ENCODE measurements around the gene ECE1. TPM values are rescaled to one million over a fixed set of nuclear protein-coding genes. Genes with fewer than 3 reads are reported as not detected.
"Not testable (repeated sequence)": the region's sequence is repeated elsewhere in the genome, so short reads cannot be mapped to it uniquely, and the experiment has no call there.

The ECE1 gene
- total and polyA plus RNA-seq, 2 of the 4 experiments (the other 2 are of a cell fraction), result 61.8 to 124 TPM

DNA sequence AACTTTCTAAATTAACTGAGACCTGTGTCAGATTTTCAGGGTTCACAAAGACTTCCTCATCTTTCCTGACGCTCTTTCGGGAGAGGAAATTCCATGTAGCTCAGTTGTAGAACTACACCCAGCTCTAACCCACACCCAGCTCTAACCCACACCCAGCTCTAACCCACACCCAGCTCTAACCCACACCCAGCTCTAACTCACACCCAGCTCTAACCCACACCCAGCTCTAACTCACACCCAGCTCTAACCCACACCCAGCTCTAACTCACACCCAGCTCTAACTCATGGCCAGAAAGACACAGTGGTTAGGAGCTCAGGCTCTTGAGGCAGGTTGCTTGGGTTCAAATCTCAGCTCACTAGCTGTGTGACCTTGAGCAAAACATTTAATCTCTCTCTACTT lies 99.5 kb downstream of the ECE1 start:
- H2AK9ac ChIP-seq (replicated peaks; ENCODE audit: low read depth, low read length, poor library complexity); H2BK120ac ChIP-seq (ENCODE audit: low read depth, low read length); H2BK15ac ChIP-seq (ENCODE audit: low read depth, low read length); H3K23ac ChIP-seq (ENCODE audit: low read depth, low read length); ATAC-seq (ENCODE audit: low read depth); H3K4me3 ChIP-seq (ENCODE audit: insufficient read depth, low read depth, low read length); H3K27ac ChIP-seq (ENCODE audit: insufficient read depth, low read length); H3K9ac ChIP-seq (ENCODE audit: low read depth, low read length); H2BK5ac ChIP-seq (ENCODE audit: low read depth, low read length, poor library complexity, severe bottlenecking); H3K18ac ChIP-seq (ENCODE audit: low read depth, low read length); POLR2A ChIA-PET (ENCODE audit: unreplicated experiment); H3K27me3 ChIP-seq (ENCODE audit: control insufficient read depth, insufficient read depth, low read length); H3K4me2 ChIP-seq (ENCODE audit: low read depth, low read length); H3K4me1 ChIP-seq (ENCODE audit: control insufficient read depth, insufficient read depth, low read length); H3K9me3 ChIP-seq (ENCODE audit: control insufficient read depth, insufficient read depth, low read length); H3K4ac ChIP-seq (ENCODE audit: low read depth, low read length); H3K79me1 ChIP-seq (ENCODE audit: low read depth in 1 of 2, low read length in 2 of 2); H3K56ac ChIP-seq (ENCODE audit: extremely low read depth, insufficient read depth, low read length); H3K14ac ChIP-seq (replicated peaks; ENCODE audit: low read depth, low read length); H3K36me3 ChIP-seq (ENCODE audit: control insufficient read depth, insufficient read depth, low read length); H2BK20ac ChIP-seq (ENCODE audit: low read depth, low read length); DNase-seq; H2AK5ac ChIP-seq (ENCODE audit: low read depth, low read length); H3K9me1 ChIP-seq (ENCODE audit: insufficient read depth, low read length); dilution Hi-C loops (cut with HindIII; ENCODE audit: low sequenced_read_pairs, unreplicated experiment); H4K20me1 ChIP-seq (ENCODE audit: insufficient read depth, low read length); H4K8ac ChIP-seq (ENCODE audit: low read depth in 2 of 2, low read length in 2 of 2); H4K91ac ChIP-seq (ENCODE audit: insufficient read depth, low read depth, low read length); H2AFZ ChIP-seq (replicated peaks; ENCODE audit: low read length, poor library complexity); H4K5ac ChIP-seq (ENCODE audit: low read depth, low read length); BruUV-seq (replicated peaks): not testable (repeated sequence)
- in situ Hi-C loops (cut with MboI; ENCODE audit: low sequenced_read_pairs) (loop anchor here (10.0 kb wide), 2 partner anchors 206 to 406 kb away; partner anchors contain the start of gene HP1BP3), intact Hi-C loops (cut with micrococcal nuclease) (loop anchor here (10.0 kb wide), 2 partner anchors 246 to 666 kb away; no protein-coding TSS in a partner anchor)
- CTCF ChIA-PET, result interaction anchor here (0.6 to 1.1 kb wide), 2 partner anchors 20 to 494 kb away, joined by 4 to 5 read pairs; no protein-coding TSS in a partner anchor
- 60% methylated on average over 1 of the region's 2 CpGs; no CpG with 5 or more reads in 1 of the 2 experiments for WGBS, 2 experiments (ENCODE audit: extremely low coverage in 2 of 2, insufficient read length in 1 of 2)

Data from IMR-90 (cell line).